ENCODE data around the gene GALNT14.

GRCh38 chr2:31083234-31083993 lies 54.8 kb downstream of the GALNT14 start:
- TF ChIP-seq BHLHE40 (IDR thresholded peaks at IDR 0.05; ENCODE audit: borderline replicate concordance in 1 of 2, low read depth in 2 of 2, low read length in 1 of 2) (no peak), SIN3A (IDR thresholded peaks at IDR 0.05; ENCODE audit: low read depth, low read length) (no peak), EZH2 (IDR thresholded peaks at IDR 0.05; ENCODE audit: borderline replicate concordance, control insufficient read depth, low read depth, low read length) (no peak), MXI1 (IDR thresholded peaks at IDR 0.05; ENCODE audit: low read depth, low read length) (no peak), SUZ12 (IDR thresholded peaks at IDR 0.05; ENCODE audit: unreplicated experiment) (no peak), SP1 (IDR thresholded peaks at IDR 0.05; ENCODE audit: low read depth, low read length) (no peak), BCL3 (IDR thresholded peaks at IDR 0.05; ENCODE audit: borderline replicate concordance, insufficient read depth, low read depth, low read length, poor library complexity, severe bottlenecking) (no peak), POLR2A (IDR thresholded peaks at IDR 0.05; ENCODE audit: low read depth, low read length) (no peak), E4F1 (IDR thresholded peaks at IDR 0.05; ENCODE audit: borderline replicate concordance, partially characterized antibody) (no peak), REST (IDR thresholded peaks at IDR 0.05; ENCODE audit: low read depth, low read length) (no peak), CTCF (IDR thresholded peaks at IDR 0.05 in 2 of 3, conservative IDR thresholded peaks at IDR 0.05 in 1 of 3; ENCODE audit: control insufficient read depth in 2 of 3, extremely low read depth in 1 of 3, insufficient read depth in 1 of 3, low read depth in 3 of 3, low read length in 3 of 3) (no peak), POLR2AphosphoS5 (IDR thresholded peaks at IDR 0.05; ENCODE audit: low read length) (no peak), YY1 (IDR thresholded peaks at IDR 0.05; ENCODE audit: low read depth, low read length) (no peak)
